H1 (cell line): ENCODE data around the gene MXI1. TPM values are rescaled to one million over a fixed set of nuclear protein-coding genes. Genes with fewer than 3 reads are reported as not detected.

ENCODE experiments used
- CTCF ChIA-PET: fragments of 300-600 bp; sonication (Branson Sonifier 250); formaldehyde crosslinking; loops from one replicate; lab custom pipeline; 2021; ENCODE audit not compliant: partially characterized antibody; lab: Charles Lee
- POLR2A ChIA-PET: fragments of 300-600 bp; sonication (Branson Sonifier 250); formaldehyde crosslinking; loops from one replicate; lab custom pipeline; 2021; ENCODE audit warnings: inconsistent platforms; ENCODE audit not compliant: partially characterized antibody; lab: Charles Lee
- DNase-seq, 2 experiments: peaks; one replicate each; pipeline versions ENCODE4 v3.0.0 to v3.0.0-alpha.2; 2010 to 2022; ENCODE audit warnings: low spot score in 2 of 2, low read depth in 1 of 2, mixed read lengths in 1 of 2
- FAIRE-seq: peaks from 2 replicates; lab custom pipeline; 2011; peaks lifted over from hg19 to GRCh38; lab: Jason Lieb, UNC
- H2AFZ ChIP-seq: 2 replicates; pipeline ENCODE4 v1.8.1; 2012; ENCODE audit warnings: low read length, inconsistent platforms
- H2AK5ac ChIP-seq: 2 replicates; pipeline ENCODE4 v1.6.1; 2013; ENCODE audit warnings: low read depth, low read length
- H2BK120ac ChIP-seq: replicated peaks from 2 replicates; pipeline ENCODE3; 2013; ENCODE audit warnings: low read depth, low read length, inconsistent platforms
- H2BK12ac ChIP-seq: 2 replicates; pipeline ENCODE4 v1.6.1; 2013; ENCODE audit warnings: low read depth, low read length
- H2BK15ac ChIP-seq: 2 replicates; pipeline ENCODE4 v1.6.1; 2013; ENCODE audit warnings: low read length
- H2BK20ac ChIP-seq: 2 replicates; pipeline ENCODE4 v1.6.1; 2013; ENCODE audit warnings: low read length
- H2BK5ac ChIP-seq: 2 replicates; pipeline ENCODE4 v1.6.1; 2013; ENCODE audit warnings: low read depth, low read length
- H3K14ac ChIP-seq: 2 replicates; pipeline ENCODE4 v1.6.1; 2013; ENCODE audit warnings: inconsistent platforms; ENCODE audit not compliant: insufficient read length
- H3K18ac ChIP-seq: 2 replicates; pipeline ENCODE4 v1.6.1; 2013; ENCODE audit warnings: low read length; ENCODE audit errors: extremely low read depth
- H3K23ac ChIP-seq: 2 replicates; pipeline ENCODE4 v1.6.1; 2013; ENCODE audit warnings: inconsistent platforms; ENCODE audit not compliant: insufficient read length
- H3K23me2 ChIP-seq: 2 replicates; pipeline ENCODE4 v1.6.1; 2013; ENCODE audit warnings: low read depth, low read length
- H3K27ac ChIP-seq: 2 replicates; pipeline ENCODE4 v1.6.1; 2011; ENCODE audit warnings: low read depth, low read length, inconsistent platforms
- H3K27me3 ChIP-seq, 4 experiments: replicated peaks in 1 of 4; 1 replicate in 1 of 4; 2 replicates in 3 of 4; pipeline versions ENCODE4 v1.6.1 to v1.8.1; 2011 to 2013; ENCODE audit warnings: low read length in 3 of 4, mild to moderate bottlenecking in 3 of 4, inconsistent platforms in 2 of 4, mixed read lengths in 2 of 4, moderate library complexity in 1 of 4; ENCODE audit not compliant: control insufficient read depth in 3 of 4, insufficient read depth in 3 of 4; ENCODE audit errors: extremely low read depth in 1 of 4
- H3K36me3 ChIP-seq, 4 experiments: 2 replicates each; pipeline versions ENCODE4 v1.6.1 to v1.8.1; 2011 to 2013; ENCODE audit warnings: mild to moderate bottlenecking in 4 of 4, low read length in 3 of 4, moderate library complexity in 2 of 4, control low read depth in 1 of 4, inconsistent platforms in 1 of 4; ENCODE audit not compliant: insufficient read depth in 4 of 4, control insufficient read depth in 2 of 4
- H3K4ac ChIP-seq: replicated peaks from 2 replicates; pipeline ENCODE3; 2013; ENCODE audit warnings: low read length, low read depth, mixed read lengths, inconsistent platforms; ENCODE audit not compliant: insufficient read length
- H3K4me1 ChIP-seq, 4 experiments: replicated peaks in 1 of 4; 1 replicate in 1 of 4; 2 replicates in 3 of 4; pipeline versions ENCODE4 v1.6.1 to v1.8.1; 2011 to 2013; ENCODE audit warnings: low read length in 3 of 4, inconsistent platforms in 2 of 4, mixed read lengths in 1 of 4; ENCODE audit not compliant: insufficient read depth in 4 of 4, control insufficient read depth in 3 of 4
- H3K4me2 ChIP-seq, 2 experiments: 2 replicates each; pipeline versions ENCODE4 v1.6.1 to v1.8.1; 2011 to 2013; ENCODE audit warnings: low read depth in 2 of 2, low read length in 2 of 2, control low read depth in 1 of 2, inconsistent platforms in 1 of 2, mild to moderate bottlenecking in 1 of 2; ENCODE audit not compliant: insufficient read depth in 1 of 2
- H3K4me3 ChIP-seq, 4 experiments: fragments of 200-600, 300-600 bp in 1 of 4; sonication (generic), shearing (Covaris generic), sonication (Bioruptor Twin) in 1 of 4; 2 replicates each; pipeline versions ENCODE4 v1.5.1 to v1.8.1; 2011 to 2016; ENCODE audit warnings: low read length in 4 of 4, low read depth in 3 of 4, control low read depth in 2 of 4, inconsistent platforms in 2 of 4, mild to moderate bottlenecking in 2 of 4, mixed read lengths in 1 of 4, moderate library complexity in 1 of 4; ENCODE audit not compliant: insufficient read depth in 2 of 4; ENCODE audit errors: extremely low read depth in 1 of 4
- H3K56ac ChIP-seq: replicated peaks from 2 replicates; pipeline ENCODE3; 2013; ENCODE audit warnings: low read depth, mild to moderate bottlenecking, mixed read lengths, low read length, inconsistent platforms; ENCODE audit not compliant: insufficient read length
- H3K79me1 ChIP-seq: 2 replicates; pipeline ENCODE4 v1.6.1; 2013; ENCODE audit warnings: low read depth, low read length, control low read depth
- H3K79me2 ChIP-seq, 2 experiments: 2 replicates each; pipeline versions ENCODE4 v1.6.1 to v1.8.1; 2012 to 2013; ENCODE audit warnings: low read length in 2 of 2, mild to moderate bottlenecking in 2 of 2, inconsistent platforms in 1 of 2; ENCODE audit not compliant: insufficient read depth in 2 of 2, control insufficient read depth in 1 of 2
- H3K9ac ChIP-seq, 4 experiments: replicated peaks in 1 of 4; 1 replicate in 1 of 4; 2 replicates in 3 of 4; pipeline versions ENCODE4 v1.6.1 to v1.8.1; 2011 to 2013; ENCODE audit warnings: low read depth in 3 of 4, low read length in 3 of 4, control low read depth in 2 of 4, mild to moderate bottlenecking in 2 of 4, moderate library complexity in 2 of 4, inconsistent platforms in 1 of 4; ENCODE audit errors: extremely low read depth in 1 of 4
- H3K9me3 ChIP-seq, 2 experiments: 2 replicates each; pipeline versions ENCODE4 v1.6.1 to v1.8.1; 2012 to 2013; ENCODE audit warnings: mild to moderate bottlenecking in 2 of 2, moderate library complexity in 2 of 2, control low read depth in 1 of 2, inconsistent platforms in 1 of 2, low read depth in 1 of 2, low read length in 1 of 2, mixed read lengths in 1 of 2; ENCODE audit not compliant: insufficient read depth in 2 of 2
- H4K20me1 ChIP-seq, 2 experiments: replicated peaks in 1 of 2; 2 replicates each; pipeline versions ENCODE3 to v1.8.1; 2011 to 2013; ENCODE audit warnings: inconsistent platforms in 2 of 2, low read length in 2 of 2, mild to moderate bottlenecking in 1 of 2; ENCODE audit not compliant: insufficient read depth in 2 of 2, control insufficient read depth in 1 of 2
- H4K5ac ChIP-seq: 2 replicates; pipeline ENCODE4 v1.6.1; 2013; ENCODE audit warnings: low read length, low read depth, mixed read lengths, inconsistent platforms; ENCODE audit not compliant: insufficient read length
- H4K8ac ChIP-seq: 2 replicates; pipeline ENCODE4 v1.8.0; 2013; ENCODE audit warnings: mild to moderate bottlenecking, moderate library complexity, low read length, inconsistent platforms; ENCODE audit not compliant: insufficient read depth; ENCODE audit errors: extremely low read depth
- H4K91ac ChIP-seq: replicated peaks from 2 replicates; pipeline ENCODE3; 2013; ENCODE audit warnings: low read length, mixed read lengths, inconsistent platforms; ENCODE audit not compliant: insufficient read length
- CEBPB ChIP-seq: IDR thresholded peaks from 2 replicates; pipeline ENCODE4 v1.6.1; 2012; ENCODE audit warnings: low read depth, low read length
- CHD2 ChIP-seq: IDR thresholded peaks from 2 replicates; pipeline ENCODE4 v1.6.1; 2012; ENCODE audit warnings: low read length, improper control_type of control experiment
- CTCF ChIP-seq, 3 experiments: IDR thresholded peaks; 1 replicate in 2 of 3; 2 replicates in 1 of 3; pipeline versions ENCODE4 v1.5.1 to v1.6.1; 2011; ENCODE audit warnings: low read length in 3 of 3, mild to moderate bottlenecking in 3 of 3, inconsistent platforms in 2 of 3, low read depth in 1 of 3, moderate library complexity in 1 of 3; ENCODE audit not compliant: insufficient read depth in 1 of 3; ENCODE audit errors: control extremely low read depth in 1 of 3
- JUND ChIP-seq: IDR thresholded peaks from 2 replicates; pipeline ENCODE4 v1.6.1; 2011; ENCODE audit warnings: mild to moderate bottlenecking, improper control_type of control experiment, low read length
- MAX ChIP-seq: IDR thresholded peaks from 2 replicates; pipeline ENCODE4 v1.6.1; 2012; ENCODE audit warnings: inconsistent platforms
- RAD21 ChIP-seq, 2 experiments: IDR thresholded peaks in 1 of 2; conservative IDR thresholded peaks in 1 of 2; 2 replicates each; pipeline ENCODE4 v1.6.1; 2011; ENCODE audit warnings: low read depth in 2 of 2, low read length in 2 of 2, improper control_type of control experiment in 1 of 2, inconsistent platforms in 1 of 2, mild to moderate bottlenecking in 1 of 2, moderate library complexity in 1 of 2
- RXRA ChIP-seq: IDR thresholded peaks from 2 replicates; pipeline ENCODE4 v1.6.1; 2011; ENCODE audit warnings: low read depth, mild to moderate bottlenecking, low read length, moderate library complexity; ENCODE audit not compliant: insufficient read depth
- TAF1 ChIP-seq: IDR thresholded peaks from 2 replicates; pipeline ENCODE4 v1.6.1; 2011; ENCODE audit warnings: mild to moderate bottlenecking, low read depth, low read length
- YY1 ChIP-seq: IDR thresholded peaks from 2 replicates; pipeline ENCODE4 v1.6.1; 2011; ENCODE audit warnings: low read depth, mild to moderate bottlenecking, low read length
- WGBS, 2 experiments: shearing (Covaris generic) in 1 of 2; methylation state at CpG; one replicate each; pipeline versions ENCODE4 v1.1.6 to v1.1.7; 2013 to 2015; ENCODE audit warnings: low lambda C conversion rate in 2 of 2, mixed read lengths in 2 of 2, inconsistent platforms in 1 of 2, low coverage in 1 of 2, missing lambda C conversion rate in 1 of 2; ENCODE audit not compliant: insufficient replicate concordance in 2 of 2, insufficient coverage in 1 of 2, insufficient read length in 1 of 2; ENCODE audit errors: extremely low coverage in 1 of 2, missing lambda C conversion rate in 1 of 2; 5-methylcytosine and 5-hydroxymethylcytosine counted together
- polyA plus RNA-seq, 7 experiments: library from polyadenylated mRNA; depleted of rRNA in 3 of 7; stranded (reverse) in 5 of 7; unstranded in 2 of 7; fragments of >200 nt in 5 of 7; fragments of 200-250 nt in 2 of 7; gene quantifications; 1 replicate in 5 of 7; 2 replicates in 1 of 7; 4 replicates in 1 of 7; pipeline versions ENCODE4 v1.2.1 to v1.2.3, GENCODE V29; 2011 to 2013; ENCODE audit warnings: missing spikeins in 2 of 7, mixed read lengths in 2 of 7
- total RNA-seq: library from RNA; stranded (reverse); fragmentation: NEBNext Ultra II Directional; extraction: Animal tissue kit (Norgen Biotek cat#: 25700); gene quantifications from 2 replicates; pipeline ENCODE4 v1.2.1, GENCODE V29; 2021

Gene MXI1
- total and polyA plus RNA-seq, 2 of the 8 experiments (the other 6 are each of a cell fraction or from before 2014, with no cell fraction given) = 5.7 to 8.8 TPM

DNA sequence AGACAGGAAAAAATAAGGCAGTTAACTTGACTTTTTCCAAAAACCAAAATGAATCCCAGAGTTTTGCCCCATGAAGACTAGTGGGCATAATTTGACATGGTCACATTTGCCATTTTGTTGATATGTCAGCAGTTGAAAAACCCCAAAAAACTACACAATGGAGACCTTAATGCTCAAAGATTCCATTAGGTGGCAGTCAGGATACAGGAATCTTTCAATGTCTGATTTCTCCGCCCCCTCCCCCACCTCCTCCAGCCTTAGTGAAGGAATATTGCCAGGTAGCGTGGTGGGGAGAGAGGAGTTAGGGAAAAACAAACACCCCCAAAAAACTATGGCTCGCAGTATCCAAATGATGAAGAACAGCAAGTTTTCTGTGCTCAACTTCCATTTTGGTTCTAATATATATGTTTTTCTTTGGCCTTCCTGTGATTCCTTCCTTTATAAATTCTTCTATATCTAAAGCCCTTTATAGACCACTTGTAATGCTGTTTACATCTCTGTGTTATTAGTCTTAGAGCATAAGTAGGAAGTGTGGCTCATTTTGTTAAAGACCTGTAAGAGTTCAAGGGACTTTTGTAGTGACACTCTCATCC is 104.0 kb downstream of the MXI1 start:
- WGBS, 2 experiments = 19% methylated on average over 3 of the region's 3 CpGs; no CpG with 5 or more reads in 1 of the 2 experiments
- Histone ChIP-seq H2BK120ac (no peak overlapping the region), H2AFZ (peak overlapping the region; percentile 56), H3K79me1 (no peaks in the 10 kb centered on the region), H4K20me1 (no peaks in the 10 kb centered on the region), H3K4me3 (no peak overlapping the region), H3K23ac (no peak overlapping the region), H2AK5ac (no peak overlapping the region), H2BK20ac (no peak overlapping the region), H3K9me3 (no peaks in the 10 kb centered on the region), H3K4ac (no peak overlapping the region), H2BK15ac (no peak overlapping the region), H4K91ac (no peak overlapping the region), H2BK12ac (no peak overlapping the region), H2BK5ac (no peak overlapping the region), H3K36me3 (no peaks in the 10 kb centered on the region), H3K79me2 (no peaks in the 10 kb centered on the region), H4K8ac (no peak overlapping the region), H3K4me1 (no peaks in the 10 kb centered on the region; a peak in 1 of 7 replicates), H3K23me2 (no peaks in the 10 kb centered on the region), H3K27me3 (no peaks in the 10 kb centered on the region), H3K9ac (no peak overlapping the region), H4K5ac (no peak overlapping the region), H3K4me2 (0 out of 4 replicates have a peak overlapping the region, but pooled peaks of 1 of the 2 experiments have one; percentile 17), H3K56ac (no peak overlapping the region), H3K14ac (no peak overlapping the region), H3K27ac (no peak overlapping the region), H3K18ac (no peak overlapping the region)
- FAIRE-seq (peak; percentile 91), DNase-seq (no peak)
- CTCF ChIA-PET = interaction anchor here (0.8 to 1.8 kb wide), 15 partner anchors 10 to 297 kb away, joined by 3 to 17 read pairs (median 5); no protein-coding TSS in a partner anchor
- TF ChIP-seq JUND (no peak), CEBPB (no peak), YY1 (0 out of 2 replicates have a peak, but pooled peaks have one; percentile 50), MAX (no peak), RXRA (no peak), CTCF (IDR thresholded peaks at IDR 0.05; ENCODE audit: control extremely low read depth in 1 of 3, insufficient read depth in 1 of 3, low read depth in 1 of 3, low read length in 3 of 3) (peak in 2 of 3 experiments; percentile 66 to 74; a peak in 2 of 4 replicates), CHD2 (peak; percentile 47; the same call in 1 of the 2 replicates), TAF1 (no peak), RAD21 (IDR thresholded peaks at IDR 0.05 in 1 of 2, conservative IDR thresholded peaks at IDR 0.05 in 1 of 2; ENCODE audit: low read depth in 2 of 2, low read length in 2 of 2) (peak; percentile 94 to 96)
- POLR2A ChIA-PET = interaction anchor here (1.0 kb wide), 1 partner anchor 237 kb away, joined by 4 read pairs; no protein-coding TSS in a partner anchor
